ENCODE data around the gene TSPAN33. TPM values are rescaled to one million over a fixed set of nuclear protein-coding genes. Genes with fewer than 3 reads are reported as not detected.
A peak's percentile ranks its signal among the peaks of the same experiment; 100 is the strongest.
"Not testable (repeated sequence)": the region's sequence is repeated elsewhere in the genome, so short reads cannot be mapped to it uniquely, and the experiment has no call there.

The TSPAN33 gene
- polyA plus RNA-seq, 1 donor (not counting 4 experiments of a cell fraction or from before 2014, with no cell fraction given): 0.93 TPM

GRCh38 chr7:129169686-129170440, 25.4 kb downstream of the TSPAN33 start:
- Histone ChIP-seq H3K4me1 (ENCODE audit: control insufficient read depth, extremely low read depth, insufficient read depth, low read length) (peaks cover 11% of the 10 kb centered on the region), H3K27ac (ENCODE audit: control insufficient read depth, insufficient read depth, low read length) (no peak overlapping the region), H3K9me3 (ENCODE audit: control insufficient read depth, low read depth, low read length) (no peaks in the 10 kb centered on the region), H3K36me3 (ENCODE audit: control insufficient read depth in 2 of 2, extremely low read depth in 1 of 2, insufficient read depth in 2 of 2, low read length in 2 of 2) (no peaks in the 10 kb centered on the region), H3K9ac (ENCODE audit: control insufficient read depth, extremely low read depth, insufficient read depth, low read length) (no peak overlapping the region), H3K4me3 (ENCODE audit: control insufficient read depth in 2 of 3, extremely low read depth in 1 of 3, insufficient read depth in 2 of 3, low read depth in 1 of 3, low read length in 3 of 3) (no peak overlapping the region), H3K4me2 (ENCODE audit: control insufficient read depth, extremely low read depth, insufficient read depth, low read depth, low read length) (peak overlapping the region; percentile 46), H3K79me2 (ENCODE audit: control insufficient read depth, insufficient read depth, low read length) (no peaks in the 10 kb centered on the region), H2AFZ (ENCODE audit: control insufficient read depth, low read length) (no peak overlapping the region), H3K27me3 (ENCODE audit: control insufficient read depth, extremely low read depth, insufficient read depth, low read length) (no peaks in the 10 kb centered on the region), H4K20me1 (ENCODE audit: control insufficient read depth, extremely low read depth, insufficient read depth, low read length) (no peaks in the 10 kb centered on the region), H3K9me1 (ENCODE audit: control insufficient read depth, extremely low read depth, insufficient read depth, low read length) (no peaks in the 10 kb centered on the region)
- FAIRE-seq (no peak), DNase-seq (ENCODE audit: low read depth, low spot score) (no peak)
- dilution Hi-C loops (cut with MboI; ENCODE audit: extremely low pct_ligation_motif_present, low sequenced_read_pairs): no loop called here
- TF ChIP-seq CTCF (optimal IDR thresholded peaks at IDR 0.05 in 1 of 3, IDR thresholded peaks at IDR 0.05 in 1 of 3, conservative IDR thresholded peaks at IDR 0.05 in 1 of 3; ENCODE audit: extremely low read depth in 1 of 3, insufficient read depth in 2 of 3, low read length in 3 of 3) (no peak), EZH2 (IDR thresholded peaks at IDR 0.05; ENCODE audit: low read length) (no peak)

- no peak for FAIRE-seq
- no peaks in the 10 kb centered on the region for H3K27me3 ChIP-seq (ENCODE audit: control insufficient read depth, extremely low read depth, insufficient read depth, low read length)
Measured at GRCh38 chr7:129170441-129171021, 26.0 kb downstream of the TSPAN33 start.

GRCh38 chr7:129173861-129174260, 29.4 kb downstream of the TSPAN33 start:
- H3K4me1 ChIP-seq (ENCODE audit: control insufficient read depth, extremely low read depth, insufficient read depth, low read length); H4K20me1 ChIP-seq (ENCODE audit: control insufficient read depth, extremely low read depth, insufficient read depth, low read length); H3K36me3 ChIP-seq (ENCODE audit: control insufficient read depth in 2 of 2, extremely low read depth in 1 of 2, insufficient read depth in 2 of 2, low read length in 2 of 2); H3K9me3 ChIP-seq (ENCODE audit: control insufficient read depth, low read depth, low read length); H3K27me3 ChIP-seq (ENCODE audit: control insufficient read depth, extremely low read depth, insufficient read depth, low read length); dilution Hi-C loops (cut with MboI; ENCODE audit: extremely low pct_ligation_motif_present, low sequenced_read_pairs); H3K9me1 ChIP-seq (ENCODE audit: control insufficient read depth, extremely low read depth, insufficient read depth, low read length); H3K4me3 ChIP-seq (ENCODE audit: control insufficient read depth in 2 of 3, extremely low read depth in 1 of 3, insufficient read depth in 2 of 3, low read depth in 1 of 3, low read length in 3 of 3); H3K9ac ChIP-seq (ENCODE audit: control insufficient read depth, extremely low read depth, insufficient read depth, low read length); H3K79me2 ChIP-seq (ENCODE audit: control insufficient read depth, insufficient read depth, low read length); H3K27ac ChIP-seq (ENCODE audit: control insufficient read depth, insufficient read depth, low read length); FAIRE-seq; DNase-seq (ENCODE audit: low read depth, low spot score); H2AFZ ChIP-seq (ENCODE audit: control insufficient read depth, low read length); H3K4me2 ChIP-seq (ENCODE audit: control insufficient read depth, extremely low read depth, insufficient read depth, low read depth, low read length): not testable (repeated sequence)

More at GRCh38 chr7:129170441-129171021, 26.0 kb downstream of the TSPAN33 start:
- Histone ChIP-seq H3K9me1 (ENCODE audit: control insufficient read depth, extremely low read depth, insufficient read depth, low read length) (no peaks in the 10 kb centered on the region), H3K79me2 (ENCODE audit: control insufficient read depth, insufficient read depth, low read length) (no peaks in the 10 kb centered on the region), H4K20me1 (ENCODE audit: control insufficient read depth, extremely low read depth, insufficient read depth, low read length) (no peaks in the 10 kb centered on the region), H3K9me3 (ENCODE audit: control insufficient read depth, low read depth, low read length) (no peaks in the 10 kb centered on the region), H3K4me2 (ENCODE audit: control insufficient read depth, extremely low read depth, insufficient read depth, low read depth, low read length) (no peak overlapping the region), H3K9ac (ENCODE audit: control insufficient read depth, extremely low read depth, insufficient read depth, low read length) (no peak overlapping the region), H3K36me3 (ENCODE audit: control insufficient read depth in 2 of 2, extremely low read depth in 1 of 2, insufficient read depth in 2 of 2, low read length in 2 of 2) (no peaks in the 10 kb centered on the region), H2AFZ (ENCODE audit: control insufficient read depth, low read length) (no peak overlapping the region), H3K4me3 (ENCODE audit: control insufficient read depth in 2 of 3, extremely low read depth in 1 of 3, insufficient read depth in 2 of 3, low read depth in 1 of 3, low read length in 3 of 3) (no peak overlapping the region), H3K4me1 (ENCODE audit: control insufficient read depth, extremely low read depth, insufficient read depth, low read length) (peaks cover 11% of the 10 kb centered on the region), H3K27ac (ENCODE audit: control insufficient read depth, insufficient read depth, low read length) (no peak overlapping the region)
- no peak for DNase-seq (ENCODE audit: low read depth, low spot score)
- dilution Hi-C loops (cut with MboI; ENCODE audit: extremely low pct_ligation_motif_present, low sequenced_read_pairs): no loop called here
- no peak for TF ChIP-seq CTCF (optimal IDR thresholded peaks at IDR 0.05 in 1 of 3, IDR thresholded peaks at IDR 0.05 in 1 of 3, conservative IDR thresholded peaks at IDR 0.05 in 1 of 3; ENCODE audit: extremely low read depth in 1 of 3, insufficient read depth in 2 of 3, low read length in 3 of 3)
- no peak for TF ChIP-seq EZH2 (IDR thresholded peaks at IDR 0.05; ENCODE audit: low read length)

Measured in keratinocyte (primary cell).